WTC11 (cell line): ENCODE results near the gene XIST. TPM values are rescaled to one million over a fixed set of nuclear protein-coding genes. Genes with fewer than 3 reads are reported as not detected.

ENCODE experiments used
- ATAC-seq: fragments of 200-7000 bp; cut with Tn5 transposase; 2 replicates; pipeline ENCODE4 v1.10.0; 2021; ENCODE audit warnings: mild to moderate bottlenecking, moderate library complexity
- CTCF ChIA-PET: fragments of 300-600 bp; sonication (Branson Sonifier 250); formaldehyde crosslinking; loops from one replicate; lab custom pipeline; 2021; ENCODE audit warnings: antibody characterized with exemption; lab: Charles Lee
- POLR2A ChIA-PET: fragments of 350-600 bp; sonication (Branson Sonifier 250); formaldehyde crosslinking; loops from one replicate; lab custom pipeline; 2021; ENCODE audit warnings: antibody characterized with exemption; lab: Charles Lee
- DNase-seq: peaks from one replicate; pipeline ENCODE4 v3.0.0; 2021; ENCODE audit warnings: low spot score
- H3K27ac Mint-ChIP-seq: 2 replicates; pipeline ENCODE4 v1.8.0; 2021; ENCODE audit warnings: mixed read lengths
- H3K27me3 Mint-ChIP-seq: 2 replicates; pipeline ENCODE4 v1.8.0; 2021; ENCODE audit warnings: low read depth, mild to moderate bottlenecking, moderate library complexity, mixed read lengths
- H3K36me3 Mint-ChIP-seq: 2 replicates; pipeline ENCODE4 v1.8.0; 2021; ENCODE audit warnings: mixed read lengths
- H3K4me1 Mint-ChIP-seq: 2 replicates; pipeline ENCODE4 v1.8.0; 2022; ENCODE audit warnings: mixed read lengths
- H3K4me3 Mint-ChIP-seq: 2 replicates; pipeline ENCODE4 v1.8.0; 2021; ENCODE audit warnings: mild to moderate bottlenecking, moderate library complexity, mixed read lengths
- H3K9me3 Mint-ChIP-seq: 2 replicates; pipeline ENCODE4 v1.8.0; 2021; ENCODE audit warnings: mixed read lengths
- ESRRA ChIP-seq: sonication (generic); formaldehyde crosslinking; IDR thresholded peaks from 2 replicates; pipeline ENCODE4 v1.8.1; 2022; ENCODE audit warnings: mild to moderate bottlenecking, missing genetic modification reagents, borderline replicate concordance
- FOXP1 ChIP-seq: sonication (generic); formaldehyde crosslinking; IDR thresholded peaks from 2 replicates; pipeline ENCODE4 v1.8.0; 2022; ENCODE audit warnings: missing genetic modification reagents, mild to moderate bottlenecking, moderate library complexity, borderline replicate concordance
- IRF2 ChIP-seq: sonication (generic); formaldehyde crosslinking; IDR thresholded peaks from 2 replicates; pipeline ENCODE4 v1.8.0; 2022; ENCODE audit warnings: low read depth, missing genetic modification reagents, borderline replicate concordance
- NR1H2 ChIP-seq: sonication (generic); formaldehyde crosslinking; IDR thresholded peaks from 2 replicates; pipeline ENCODE4 v1.9.0; 2021; ENCODE audit warnings: mild to moderate bottlenecking, moderate library complexity, missing genetic modification reagents
- OVOL2 ChIP-seq: fragments of 250-450 bp; sonication (Bioruptor Pico); IDR thresholded peaks from 2 replicates; pipeline ENCODE4 v1.9.0; 2021; ENCODE audit warnings: mild to moderate bottlenecking, borderline replicate concordance
- SOX15 ChIP-seq: fragments of 250-450 bp; sonication (Bioruptor Pico); IDR thresholded peaks from 2 replicates; pipeline ENCODE4 v1.9.0; 2021; ENCODE audit warnings: mild to moderate bottlenecking
- ZBTB21 ChIP-seq: sonication (generic); formaldehyde crosslinking; IDR thresholded peaks from 2 replicates; pipeline ENCODE4 v1.8.1; 2023; ENCODE audit warnings: mild to moderate bottlenecking, missing genetic modification reagents, borderline replicate concordance
- ZNF317 ChIP-seq: sonication (generic); formaldehyde crosslinking; IDR thresholded peaks from 2 replicates; pipeline ENCODE4 v1.8.1; 2023; ENCODE audit warnings: low read depth, mild to moderate bottlenecking, moderate library complexity, missing genetic modification reagents, borderline replicate concordance
- ZNF396 ChIP-seq: fragments of 250-450 bp; sonication (Bioruptor Pico); IDR thresholded peaks from 2 replicates; pipeline ENCODE4 v1.8.0; 2021; ENCODE audit warnings: mild to moderate bottlenecking, moderate library complexity, borderline replicate concordance
- total RNA-seq: library from RNA; stranded (reverse); gene quantifications from 3 replicates; pipeline ENCODE4 v1.2.3, GENCODE V29; 2021
- TF ChIP-seq, protein P1 (sequence below): fragments of 250-450 bp; sonication (Bioruptor Pico); conservative IDR thresholded peaks from 2 replicates; pipeline ENCODE4 v1.9.0; 2021; ENCODE audit warnings: mild to moderate bottlenecking
- TF ChIP-seq, protein P2 (sequence below): fragments of 250-450 bp; sonication (Bioruptor Pico); IDR thresholded peaks from 2 replicates; pipeline ENCODE4 v2.1.2; 2022; ENCODE audit warnings: mild to moderate bottlenecking, moderate library complexity
- TF ChIP-seq, protein P3 (sequence below): sonication (generic); formaldehyde crosslinking; IDR thresholded peaks from 2 replicates; pipeline ENCODE4 v1.8.0; 2023; ENCODE audit warnings: missing genetic modification reagents
- TF ChIP-seq, protein P4 (sequence below): sonication (generic); formaldehyde crosslinking; IDR thresholded peaks from 2 replicates; pipeline ENCODE4 v1.8.0; 2022; ENCODE audit warnings: mild to moderate bottlenecking, missing genetic modification reagents
- TF ChIP-seq, protein P5 (sequence below): sonication (generic); formaldehyde crosslinking; IDR thresholded peaks from 2 replicates; pipeline ENCODE4 v1.8.0; 2023; ENCODE audit warnings: mild to moderate bottlenecking, missing genetic modification reagents
- TF ChIP-seq, protein P6 (sequence below): sonication (generic); formaldehyde crosslinking; IDR thresholded peaks from 2 replicates; pipeline ENCODE4 v1.8.1; 2022; ENCODE audit warnings: low read depth, mild to moderate bottlenecking, moderate library complexity, missing genetic modification reagents, borderline replicate concordance

Gene XIST
- total RNA-seq, 1 experiment from 2014 or later = 0.77 TPM

DNA sequence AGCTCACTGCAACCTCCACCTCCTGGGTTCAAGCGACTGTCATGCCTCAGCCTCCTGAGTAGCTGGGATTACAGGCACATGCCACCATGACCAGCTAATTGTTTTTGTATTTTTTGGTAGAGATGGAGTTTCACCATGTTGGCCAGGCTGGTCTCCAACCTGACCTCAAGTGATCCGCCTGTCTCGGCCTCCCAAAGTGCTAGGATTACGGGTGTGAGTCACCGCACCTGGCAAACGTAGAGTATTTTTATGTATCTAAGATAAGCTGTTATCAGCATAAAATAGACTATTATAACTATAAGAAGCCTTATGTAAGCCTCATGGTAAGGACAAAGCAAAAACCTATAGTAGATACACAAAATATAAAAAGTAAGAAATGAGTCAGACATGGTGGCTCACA lies 14.6 kb upstream of the XIST start:
- Mint-ChIP-seq H3K9me3 (no peaks in the 10 kb centered on the region), H3K27ac (no peak overlapping the region), H3K4me1 (peaks cover 6% of the 10 kb centered on the region; the same call in 1 of the 2 replicates), H3K27me3 (no peaks in the 10 kb centered on the region), H3K36me3 (no peaks in the 10 kb centered on the region), H3K4me3 (no peak overlapping the region)
- DNase-seq (no peak), ATAC-seq (no peak)
- ChIA-PET CTCF (no interaction called here), POLR2A (no interaction called here)
- TF ChIP-seq ESRRA (CRISPR knock-in tag) = no peak
- TF ChIP-seq, protein P1, sequence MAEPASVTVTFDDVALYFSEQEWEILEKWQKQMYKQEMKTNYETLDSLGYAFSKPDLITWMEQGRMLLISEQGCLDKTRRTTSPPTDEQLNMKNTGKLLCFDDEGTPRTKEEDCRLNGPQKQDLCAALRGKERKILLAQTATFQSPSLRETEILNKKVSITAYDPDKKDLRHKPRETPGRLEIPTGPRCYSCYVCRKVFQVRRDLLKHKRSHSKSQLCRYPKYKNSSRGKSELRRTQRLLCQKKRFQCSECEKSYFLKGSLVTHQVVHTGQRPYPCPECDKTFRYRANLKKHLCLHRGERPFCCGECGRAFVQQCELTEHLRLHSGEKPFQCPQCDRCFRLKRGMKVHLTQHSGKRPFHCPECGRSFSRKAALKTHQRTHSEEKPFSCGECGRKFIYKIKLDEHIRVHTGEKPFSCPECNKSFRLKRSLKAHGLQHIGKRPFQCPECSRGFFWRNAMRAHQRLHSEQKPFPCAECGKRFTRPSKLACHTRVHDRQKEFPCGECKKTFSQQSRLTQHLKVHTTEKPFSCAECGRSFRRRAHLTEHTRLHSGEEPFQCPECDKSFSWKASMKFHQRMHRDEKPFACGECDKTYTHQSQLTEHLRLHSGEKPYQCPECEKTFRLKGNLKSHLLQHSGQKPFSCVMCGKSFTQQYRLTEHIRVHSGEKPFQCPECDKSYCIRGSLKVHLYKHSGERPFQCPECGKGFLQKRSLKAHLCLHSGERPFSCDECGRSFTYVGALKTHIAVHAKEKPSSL = no peak
- TF ChIP-seq, protein P2, sequence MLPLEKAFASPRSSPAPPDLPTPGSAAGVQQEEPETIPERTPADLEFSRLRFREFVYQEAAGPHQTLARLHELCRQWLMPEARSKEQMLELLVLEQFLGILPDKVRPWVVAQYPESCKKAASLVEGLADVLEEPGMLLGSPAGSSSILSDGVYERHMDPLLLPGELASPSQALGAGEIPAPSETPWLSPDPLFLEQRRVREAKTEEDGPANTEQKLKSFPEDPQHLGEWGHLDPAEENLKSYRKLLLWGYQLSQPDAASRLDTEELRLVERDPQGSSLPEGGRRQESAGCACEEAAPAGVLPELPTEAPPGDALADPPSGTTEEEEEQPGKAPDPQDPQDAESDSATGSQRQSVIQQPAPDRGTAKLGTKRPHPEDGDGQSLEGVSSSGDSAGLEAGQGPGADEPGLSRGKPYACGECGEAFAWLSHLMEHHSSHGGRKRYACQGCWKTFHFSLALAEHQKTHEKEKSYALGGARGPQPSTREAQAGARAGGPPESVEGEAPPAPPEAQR (CRISPR knock-in tag) = no peak
- TF ChIP-seq, protein P3, sequence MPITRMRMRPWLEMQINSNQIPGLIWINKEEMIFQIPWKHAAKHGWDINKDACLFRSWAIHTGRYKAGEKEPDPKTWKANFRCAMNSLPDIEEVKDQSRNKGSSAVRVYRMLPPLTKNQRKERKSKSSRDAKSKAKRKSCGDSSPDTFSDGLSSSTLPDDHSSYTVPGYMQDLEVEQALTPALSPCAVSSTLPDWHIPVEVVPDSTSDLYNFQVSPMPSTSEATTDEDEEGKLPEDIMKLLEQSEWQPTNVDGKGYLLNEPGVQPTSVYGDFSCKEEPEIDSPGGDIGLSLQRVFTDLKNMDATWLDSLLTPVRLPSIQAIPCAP = no peak
- TF ChIP-seq, protein P4, sequence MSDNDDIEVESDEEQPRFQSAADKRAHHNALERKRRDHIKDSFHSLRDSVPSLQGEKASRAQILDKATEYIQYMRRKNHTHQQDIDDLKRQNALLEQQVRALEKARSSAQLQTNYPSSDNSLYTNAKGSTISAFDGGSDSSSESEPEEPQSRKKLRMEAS (CRISPR knock-in tag) = no peak
- no peak for TF ChIP-seq ZNF396 (CRISPR knock-in tag)
- no peak for TF ChIP-seq ZNF317

DNA sequence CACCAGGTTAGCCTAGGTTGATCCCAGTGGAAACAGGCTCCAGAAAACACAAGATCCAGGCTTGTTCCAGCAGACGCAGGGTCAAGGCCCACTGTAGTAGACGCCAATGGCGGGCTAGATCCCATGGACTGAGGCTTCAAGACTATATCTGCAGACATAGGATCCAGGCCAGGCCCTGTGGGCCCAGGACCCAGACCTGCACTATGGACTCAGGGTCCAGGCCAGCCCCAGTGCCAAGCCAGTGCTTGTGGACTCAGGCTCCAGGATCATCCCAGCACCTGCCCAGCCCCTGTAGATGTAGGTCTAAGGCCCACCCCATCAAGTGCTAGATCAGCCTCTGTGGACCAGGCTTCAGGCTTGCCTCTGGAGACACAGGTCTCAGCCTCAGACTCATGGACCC lies 11.3 kb upstream of the XIST start:
- no peak overlapping the region for H3K27ac Mint-ChIP-seq
- POLR2A ChIA-PET = no interaction called here
- peaks cover 14% of the 10 kb centered on the region for H3K9me3 Mint-ChIP-seq
- H3K36me3 Mint-ChIP-seq = peaks cover 15% of the 10 kb centered on the region
- H3K4me1 Mint-ChIP-seq = peaks cover 6% of the 10 kb centered on the region; the same call in 1 of the 2 replicates
- no peak for ATAC-seq
- H3K4me3 Mint-ChIP-seq = no peak overlapping the region
- H3K27me3 Mint-ChIP-seq = no peaks in the 10 kb centered on the region
- TF ChIP-seq SOX15 (CRISPR knock-in tag) (no peak), OVOL2 (CRISPR knock-in tag) (no peak), IRF2 (CRISPR knock-in tag) (no peak), FOXP1 (no peak), ZBTB21 (no peak), NR1H2 (CRISPR knock-in tag) (no peak)
- TF ChIP-seq, protein P5, sequence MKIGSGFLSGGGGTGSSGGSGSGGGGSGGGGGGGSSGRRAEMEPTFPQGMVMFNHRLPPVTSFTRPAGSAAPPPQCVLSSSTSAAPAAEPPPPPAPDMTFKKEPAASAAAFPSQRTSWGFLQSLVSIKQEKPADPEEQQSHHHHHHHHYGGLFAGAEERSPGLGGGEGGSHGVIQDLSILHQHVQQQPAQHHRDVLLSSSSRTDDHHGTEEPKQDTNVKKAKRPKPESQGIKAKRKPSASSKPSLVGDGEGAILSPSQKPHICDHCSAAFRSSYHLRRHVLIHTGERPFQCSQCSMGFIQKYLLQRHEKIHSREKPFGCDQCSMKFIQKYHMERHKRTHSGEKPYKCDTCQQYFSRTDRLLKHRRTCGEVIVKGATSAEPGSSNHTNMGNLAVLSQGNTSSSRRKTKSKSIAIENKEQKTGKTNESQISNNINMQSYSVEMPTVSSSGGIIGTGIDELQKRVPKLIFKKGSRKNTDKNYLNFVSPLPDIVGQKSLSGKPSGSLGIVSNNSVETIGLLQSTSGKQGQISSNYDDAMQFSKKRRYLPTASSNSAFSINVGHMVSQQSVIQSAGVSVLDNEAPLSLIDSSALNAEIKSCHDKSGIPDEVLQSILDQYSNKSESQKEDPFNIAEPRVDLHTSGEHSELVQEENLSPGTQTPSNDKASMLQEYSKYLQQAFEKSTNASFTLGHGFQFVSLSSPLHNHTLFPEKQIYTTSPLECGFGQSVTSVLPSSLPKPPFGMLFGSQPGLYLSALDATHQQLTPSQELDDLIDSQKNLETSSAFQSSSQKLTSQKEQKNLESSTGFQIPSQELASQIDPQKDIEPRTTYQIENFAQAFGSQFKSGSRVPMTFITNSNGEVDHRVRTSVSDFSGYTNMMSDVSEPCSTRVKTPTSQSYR (CRISPR knock-in tag) = no peak
- TF ChIP-seq, protein P6, sequence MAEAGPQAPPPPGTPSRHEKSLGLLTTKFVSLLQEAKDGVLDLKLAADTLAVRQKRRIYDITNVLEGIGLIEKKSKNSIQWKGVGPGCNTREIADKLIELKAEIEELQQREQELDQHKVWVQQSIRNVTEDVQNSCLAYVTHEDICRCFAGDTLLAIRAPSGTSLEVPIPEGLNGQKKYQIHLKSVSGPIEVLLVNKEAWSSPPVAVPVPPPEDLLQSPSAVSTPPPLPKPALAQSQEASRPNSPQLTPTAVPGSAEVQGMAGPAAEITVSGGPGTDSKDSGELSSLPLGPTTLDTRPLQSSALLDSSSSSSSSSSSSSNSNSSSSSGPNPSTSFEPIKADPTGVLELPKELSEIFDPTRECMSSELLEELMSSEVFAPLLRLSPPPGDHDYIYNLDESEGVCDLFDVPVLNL (CRISPR knock-in tag) = no peak
- TF ChIP-seq, all 79 proteins: peak for 0
- DNase-seq = no peak
- CTCF ChIA-PET = no interaction called here
